Mammary epithelial cell (primary cell): ENCODE measurements around the gene COPB2.

ENCODE experiments used
- CTCF ChIP-seq, 2 donors: IDR thresholded peaks in 1 of 2; conservative IDR thresholded peaks in 1 of 2; 2 replicates each; pipeline ENCODE4 v1.5.1; 2011 to 2012; ENCODE audit warnings: inconsistent platforms in 2 of 2, low read length in 2 of 2, mild to moderate bottlenecking in 2 of 2, control low read depth in 1 of 2, low read depth in 1 of 2; ENCODE audit not compliant: insufficient read depth in 1 of 2; ENCODE audit errors: extremely low read depth in 1 of 2
- EZH2 ChIP-seq: IDR thresholded peaks from 2 replicates; pipeline ENCODE4 v1.6.1; 2012; ENCODE audit warnings: low read length, inconsistent platforms, borderline replicate concordance

GRCh38 chr3:139309061-139309591 lies 80.3 kb downstream of the COPB2 start:
- TF ChIP-seq CTCF (conservative IDR thresholded peaks at IDR 0.05 in 1 of 2, IDR thresholded peaks at IDR 0.05 in 1 of 2; ENCODE audit: extremely low read depth in 1 of 2, insufficient read depth in 1 of 2, low read depth in 1 of 2, low read length in 2 of 2) (no peak), EZH2 (no peak)
